HFF-Myc (cell line): ENCODE results near the gene SH3RF3.

Experiments used
- DNase-seq: peaks from one replicate; pipeline ENCODE4 v3.0.0-alpha.2; 2011; ENCODE audit warnings: low read depth; ENCODE audit errors: extremely low read depth
- H3K4me3 ChIP-seq: replicated peaks from 2 replicates; pipeline ENCODE4 v1.5.1; 2011; ENCODE audit warnings: low read depth, mild to moderate bottlenecking, control low read depth, low read length
- TF ChIP-seq, protein P1 (sequence below): IDR thresholded peaks from 2 replicates; pipeline ENCODE4 v1.5.1; 2012; ENCODE audit warnings: mild to moderate bottlenecking, low read depth, low read length, control low read depth; ENCODE audit errors: missing control alignments

The SH3RF3 gene

DNA sequence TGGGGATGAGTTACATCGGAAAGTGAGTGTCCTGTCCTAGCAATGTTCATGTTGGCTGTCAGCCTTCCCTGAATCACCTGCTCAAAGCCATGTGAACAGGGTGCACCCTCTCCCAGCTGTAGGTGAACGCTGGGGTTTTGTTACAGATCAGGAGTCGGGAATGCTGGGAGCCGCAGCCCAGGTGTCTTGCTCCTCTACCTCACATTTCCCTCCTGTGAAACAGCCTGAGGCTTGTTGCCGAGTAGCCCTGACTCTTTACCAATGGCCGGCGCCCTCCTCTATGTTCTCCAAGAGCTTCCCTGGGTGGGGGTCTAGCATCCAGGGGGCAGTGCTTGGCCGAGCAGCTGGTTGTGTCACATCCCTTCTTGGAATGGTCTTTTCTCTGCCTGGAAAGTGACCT is 164.7 kb downstream of the SH3RF3 start:
- TF ChIP-seq, protein P1, sequence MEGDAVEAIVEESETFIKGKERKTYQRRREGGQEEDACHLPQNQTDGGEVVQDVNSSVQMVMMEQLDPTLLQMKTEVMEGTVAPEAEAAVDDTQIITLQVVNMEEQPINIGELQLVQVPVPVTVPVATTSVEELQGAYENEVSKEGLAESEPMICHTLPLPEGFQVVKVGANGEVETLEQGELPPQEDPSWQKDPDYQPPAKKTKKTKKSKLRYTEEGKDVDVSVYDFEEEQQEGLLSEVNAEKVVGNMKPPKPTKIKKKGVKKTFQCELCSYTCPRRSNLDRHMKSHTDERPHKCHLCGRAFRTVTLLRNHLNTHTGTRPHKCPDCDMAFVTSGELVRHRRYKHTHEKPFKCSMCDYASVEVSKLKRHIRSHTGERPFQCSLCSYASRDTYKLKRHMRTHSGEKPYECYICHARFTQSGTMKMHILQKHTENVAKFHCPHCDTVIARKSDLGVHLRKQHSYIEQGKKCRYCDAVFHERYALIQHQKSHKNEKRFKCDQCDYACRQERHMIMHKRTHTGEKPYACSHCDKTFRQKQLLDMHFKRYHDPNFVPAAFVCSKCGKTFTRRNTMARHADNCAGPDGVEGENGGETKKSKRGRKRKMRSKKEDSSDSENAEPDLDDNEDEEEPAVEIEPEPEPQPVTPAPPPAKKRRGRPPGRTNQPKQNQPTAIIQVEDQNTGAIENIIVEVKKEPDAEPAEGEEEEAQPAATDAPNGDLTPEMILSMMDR = no peak
- no peak overlapping the region for H3K4me3 ChIP-seq
- no peak for DNase-seq

DNA sequence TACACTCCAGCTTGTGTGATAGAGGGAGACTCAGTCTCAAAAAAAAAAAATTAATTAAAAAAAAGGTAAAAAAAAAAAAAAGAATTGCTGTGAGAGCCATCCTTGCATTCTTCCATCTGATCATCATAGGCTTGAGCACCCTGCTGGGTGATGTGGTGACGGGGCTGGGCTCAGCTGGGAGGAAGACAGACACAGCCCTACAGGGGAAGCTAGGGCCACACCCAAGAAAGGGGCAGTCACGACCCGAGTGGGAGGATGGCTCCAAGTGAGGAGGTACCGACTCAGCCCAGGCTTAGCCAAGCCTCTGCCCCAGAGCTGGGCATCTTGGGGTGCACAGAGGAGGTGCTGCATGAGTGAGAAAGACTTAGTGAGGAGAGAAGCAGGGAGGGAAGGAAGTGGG is 165.5 kb downstream of the SH3RF3 start:
- TF ChIP-seq, protein P1 = no peak
- no peak overlapping the region for H3K4me3 ChIP-seq
- no peak for DNase-seq

DNA sequence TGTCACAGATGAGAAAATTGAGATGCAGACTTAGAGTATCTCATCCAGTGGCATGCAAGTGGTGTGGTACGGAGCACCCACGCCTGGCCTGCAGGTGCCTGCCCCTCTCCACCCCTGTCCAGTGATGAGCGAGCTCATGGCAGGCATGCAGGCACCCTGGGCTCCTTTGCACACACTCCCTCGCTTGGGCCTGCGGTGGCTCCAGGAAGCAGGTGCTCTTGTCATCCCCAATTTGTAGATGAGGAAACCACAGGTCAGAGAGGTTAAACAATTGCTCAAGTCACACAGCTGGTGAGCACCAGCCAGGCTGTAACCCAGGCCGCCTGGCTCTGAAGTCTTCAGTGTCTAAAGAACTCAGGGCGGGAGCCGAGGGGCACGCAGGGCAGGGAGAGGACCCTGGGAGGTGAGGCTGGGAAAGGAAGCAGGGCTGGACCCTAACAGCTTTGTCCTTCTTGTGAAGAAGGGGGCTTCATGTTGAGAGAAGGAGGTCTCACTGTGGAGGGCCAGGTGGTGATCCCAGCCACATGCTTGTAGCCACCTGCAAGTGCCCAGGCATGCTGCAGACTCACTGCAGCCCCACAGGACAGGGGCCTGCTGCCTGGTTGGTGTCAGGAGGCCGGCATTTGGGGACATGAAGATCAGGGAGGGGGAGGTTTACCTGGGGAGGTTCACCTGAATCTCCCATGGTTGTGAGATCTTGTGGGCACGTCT is 166.2 kb downstream of the SH3RF3 start:
- no peak overlapping the region for H3K4me3 ChIP-seq
- TF ChIP-seq, protein P1 = no peak
- no peak for DNase-seq

DNA sequence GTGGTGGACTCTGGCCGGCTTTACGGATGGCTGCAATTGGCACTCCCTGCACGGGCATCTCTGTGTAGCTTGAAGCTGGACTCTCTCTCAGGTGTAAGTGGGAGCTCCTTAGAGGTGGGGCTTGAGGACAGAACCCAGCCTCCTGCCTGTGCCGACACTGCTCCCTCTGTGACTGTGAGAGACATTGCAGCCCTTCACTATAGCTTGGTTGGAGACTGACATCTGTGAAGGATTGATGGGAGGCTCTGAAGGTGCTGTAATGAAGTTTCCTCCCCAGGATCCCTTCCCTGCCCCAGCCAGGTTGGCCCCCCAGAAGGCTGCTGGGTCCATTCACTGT is 166.7 kb downstream of the SH3RF3 start:
- no peak overlapping the region for H3K4me3 ChIP-seq
- TF ChIP-seq, protein P1 = no peak
- no peak for DNase-seq

DNA sequence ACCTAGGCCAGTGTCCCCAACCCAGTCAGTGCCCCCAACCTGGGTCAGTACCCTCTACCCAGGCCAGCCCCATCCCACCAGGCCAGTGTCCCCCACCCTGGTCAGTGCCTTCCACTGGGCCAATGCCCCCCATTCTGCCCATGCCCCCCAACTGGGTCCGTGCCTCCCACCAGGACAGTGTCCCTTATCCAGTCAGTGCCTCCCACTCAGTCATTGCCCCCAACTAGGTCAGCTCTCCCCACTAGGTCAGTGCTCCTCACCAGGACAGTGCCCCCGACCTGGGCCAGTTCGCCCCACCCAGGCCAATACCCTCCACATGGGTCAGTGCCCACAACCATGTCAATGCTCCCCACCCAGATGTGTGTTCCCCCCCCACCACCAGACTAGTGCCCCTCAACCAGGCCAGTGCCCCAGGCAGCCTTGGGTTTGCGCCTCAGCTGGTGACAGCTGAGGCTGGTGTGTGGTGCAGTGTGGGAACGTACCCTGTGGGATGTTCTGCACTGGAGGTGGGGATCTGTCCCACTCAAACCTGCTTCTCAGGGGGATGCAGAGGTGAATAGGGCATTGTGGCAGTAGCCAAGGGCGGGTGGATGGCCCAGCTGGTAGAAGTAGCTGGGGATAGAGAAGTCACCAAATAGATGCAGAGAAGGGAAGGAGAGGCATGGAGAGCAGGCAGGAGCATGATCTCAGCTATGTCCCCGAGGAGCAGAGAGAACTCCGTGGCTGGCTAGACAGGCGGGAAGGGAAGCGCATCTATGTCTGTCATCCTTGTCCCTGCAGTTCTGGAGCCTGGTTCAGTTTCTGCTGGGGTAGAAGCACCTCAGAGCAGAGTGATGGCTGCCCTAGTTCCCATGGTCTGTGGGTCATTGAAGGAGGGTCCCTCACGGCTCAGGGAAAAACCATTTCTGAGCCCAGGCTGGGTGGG is 168.8 kb downstream of the SH3RF3 start:
- DNase-seq = no peak
- TF ChIP-seq, protein P1 = no peak
- H3K4me3 ChIP-seq = no peak overlapping the region

DNA sequence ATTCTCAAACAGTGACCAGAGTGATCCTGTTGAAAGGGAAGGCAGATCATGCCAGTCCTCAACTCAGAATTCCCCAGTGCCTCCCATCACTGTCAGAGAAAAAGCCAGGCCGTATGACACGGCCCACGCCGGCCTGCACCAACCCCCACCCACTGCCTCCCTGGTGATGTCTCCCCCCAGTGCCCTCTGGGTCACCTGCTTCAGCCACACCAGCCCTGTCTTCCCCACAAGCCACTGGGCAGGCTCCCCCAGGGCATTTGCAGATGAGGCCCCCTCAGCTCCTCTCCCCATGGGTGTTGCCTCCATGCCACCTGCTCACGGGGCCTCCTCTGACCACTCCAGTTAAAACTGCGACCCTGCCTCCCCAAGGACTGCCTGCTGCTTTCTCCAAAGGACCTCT is 169.8 kb downstream of the SH3RF3 start:
- no peak for DNase-seq
- TF ChIP-seq, protein P1 = no peak
- no peak overlapping the region for H3K4me3 ChIP-seq
